HK-2 (cell line): ENCODE results near the gene SLC7A1.
A peak's percentile ranks its signal among the peaks of the same experiment; 100 is the strongest.
"Not testable (repeated sequence)": the region's sequence is repeated elsewhere in the genome, so short reads cannot be mapped to it uniquely, and the experiment has no call there.

ENCODE experiments used
- DNase-seq: peaks from one replicate; pipeline ENCODE4 v3.0.0-alpha.2; 2018; ENCODE audit not compliant: unreplicated experiment

The SLC7A1 gene

DNA sequence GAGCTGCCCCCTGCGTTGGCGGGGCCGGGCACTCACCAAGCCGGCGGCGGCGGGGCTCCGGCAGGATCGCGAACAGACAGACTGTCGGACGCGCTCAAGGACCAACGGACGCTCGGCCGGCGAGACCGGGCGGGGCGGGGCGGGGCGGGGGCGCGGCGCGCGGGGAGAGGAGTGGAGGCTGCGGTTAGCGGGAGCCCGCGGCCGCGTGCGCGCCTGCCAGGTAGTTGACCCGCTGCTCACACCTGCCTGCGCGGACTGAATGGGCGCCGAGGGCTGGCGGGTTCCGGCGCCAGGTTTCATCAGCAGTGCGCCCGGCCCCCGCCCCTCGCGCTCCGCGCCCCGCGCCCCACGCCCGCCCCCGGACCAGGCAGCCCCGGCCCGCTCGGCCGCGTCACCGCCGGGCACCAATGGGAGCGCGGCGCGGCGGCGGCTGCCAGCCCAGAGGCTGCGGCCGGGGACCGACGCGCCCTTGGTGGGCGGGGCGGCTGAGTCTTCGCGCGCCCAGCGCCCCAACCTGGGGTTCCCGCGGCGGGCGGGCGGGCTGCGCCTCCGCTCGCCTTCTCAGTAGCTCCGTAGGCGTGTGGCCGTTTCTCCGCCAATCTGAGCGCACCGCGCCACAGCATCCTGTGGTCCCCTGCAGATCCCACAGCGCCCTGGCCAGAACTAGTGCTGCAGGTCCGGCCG lies at the start of gene SLC7A1:
TSS of gene SLC7A1 (minus strand) at position 309 of the 684 bp plus-strand sequence. CDS start 59,500 bp downstream, outside the sequence.
- peak; percentile 74 for DNase-seq

DNA sequence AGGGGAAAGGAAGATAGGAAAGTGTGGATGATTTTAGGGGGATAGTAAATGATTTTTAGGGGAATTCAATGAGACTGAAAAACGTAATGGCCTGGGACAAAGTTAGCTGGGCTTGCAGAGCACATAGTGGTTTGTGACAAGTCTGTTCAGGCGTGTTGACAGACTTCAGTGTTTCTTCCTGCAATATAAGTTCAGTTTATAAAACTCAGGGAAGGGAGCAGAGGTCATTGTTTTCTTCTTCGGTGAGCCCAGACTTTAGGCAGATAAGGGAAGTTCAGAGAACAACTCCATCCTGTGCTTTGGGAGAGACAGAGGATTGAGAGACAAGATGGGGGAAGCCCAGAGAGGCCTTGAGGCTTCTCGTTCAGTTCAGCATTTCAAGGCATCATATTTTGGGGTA lies 45.2 kb upstream of the SLC7A1 start:
- no peak for DNase-seq

DNA sequence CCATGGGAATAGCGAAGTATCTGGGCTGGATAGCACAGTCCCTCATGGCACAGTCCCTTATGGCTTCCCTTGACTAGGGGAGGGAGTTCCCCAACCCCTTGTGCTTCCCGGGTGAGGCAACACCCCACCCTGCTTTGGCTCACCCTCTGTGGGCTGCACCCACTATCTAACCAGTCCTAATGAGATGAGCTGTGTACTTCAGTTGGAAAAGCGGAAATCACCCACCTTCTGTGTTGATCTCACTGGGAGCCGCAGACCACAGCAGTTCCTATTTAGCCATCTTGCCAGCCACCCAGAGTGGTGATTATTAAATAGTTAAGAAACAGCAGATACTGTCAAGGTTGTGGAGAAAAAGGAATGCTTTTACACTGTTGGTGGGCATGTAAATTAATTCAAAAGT lies 41.3 kb upstream of the SLC7A1 start:
- DNase-seq: not testable (repeated sequence)

DNA sequence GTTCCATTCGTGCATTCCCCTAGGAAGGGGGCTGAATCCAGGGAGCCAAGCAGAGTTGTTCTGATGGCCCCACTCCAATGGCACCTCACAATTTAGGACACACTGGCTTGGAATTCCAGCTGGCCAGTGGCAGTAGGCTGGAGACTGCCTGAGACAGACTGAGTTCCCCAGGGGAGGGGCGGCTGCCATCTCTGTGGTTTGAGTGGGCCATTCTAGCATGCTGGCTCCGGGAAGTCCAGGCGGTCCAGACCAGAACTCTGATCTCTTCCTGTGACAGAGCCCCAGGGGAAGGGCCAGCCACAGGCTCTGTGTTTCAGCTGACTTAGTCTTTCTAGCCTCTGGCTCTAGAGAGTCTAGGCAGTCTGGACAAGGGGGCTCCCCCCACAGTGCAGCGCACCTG lies 29.5 kb upstream of the SLC7A1 start:
- DNase-seq: no peak

DNA sequence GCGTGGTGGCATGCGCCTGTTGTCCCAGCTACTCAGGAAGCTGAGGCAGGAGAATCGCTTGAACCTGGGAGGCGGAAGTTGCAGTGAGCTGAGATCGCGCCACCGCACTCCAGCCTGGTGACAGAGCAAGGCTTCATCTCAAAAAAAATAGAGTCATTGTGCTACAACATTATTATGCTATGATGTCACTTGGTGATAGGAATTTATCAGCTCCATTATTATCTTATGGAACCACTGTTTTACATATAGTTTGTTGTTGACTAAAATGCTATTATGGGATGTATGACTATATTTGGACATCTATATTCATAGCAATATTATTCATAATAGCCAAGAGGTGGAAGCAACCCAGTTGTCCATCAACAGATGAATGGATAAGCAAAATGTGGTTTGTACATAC lies 26.4 kb upstream of the SLC7A1 start:
- no peak for DNase-seq

DNA sequence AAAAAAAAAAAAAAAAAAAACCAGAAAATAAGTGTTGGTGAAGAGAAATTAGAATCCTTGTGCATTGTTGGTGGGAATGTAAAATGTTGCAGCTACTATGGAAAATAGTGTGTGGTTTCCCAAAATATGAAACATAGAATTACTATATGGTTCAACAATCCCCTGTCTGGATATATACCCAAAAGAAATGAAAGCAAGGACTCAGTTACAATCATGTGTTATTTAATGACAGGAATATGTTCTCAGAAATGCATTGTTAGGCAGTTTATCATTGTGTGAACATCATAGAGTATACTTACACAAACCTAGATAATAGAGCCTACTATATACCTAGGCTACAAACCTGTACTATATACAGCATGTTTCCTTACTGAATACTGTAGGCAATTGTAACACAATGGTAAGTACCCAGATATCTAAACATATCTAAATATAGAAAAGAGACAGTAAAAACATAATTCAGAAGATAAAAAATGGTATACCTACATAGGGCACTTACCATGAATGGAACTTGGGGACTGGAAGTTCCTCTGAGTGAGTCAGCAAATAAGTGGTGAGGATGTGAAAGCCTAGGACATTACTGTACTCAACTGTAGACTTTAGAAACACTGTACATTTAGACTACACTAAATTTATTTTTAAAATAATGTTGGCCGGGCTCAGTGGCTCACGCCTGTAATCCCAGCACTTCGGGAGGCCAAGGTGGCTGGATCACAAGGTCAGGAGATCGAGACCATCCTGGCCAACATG lies 25.7 kb upstream of the SLC7A1 start:
- DNase-seq: no peak

DNA sequence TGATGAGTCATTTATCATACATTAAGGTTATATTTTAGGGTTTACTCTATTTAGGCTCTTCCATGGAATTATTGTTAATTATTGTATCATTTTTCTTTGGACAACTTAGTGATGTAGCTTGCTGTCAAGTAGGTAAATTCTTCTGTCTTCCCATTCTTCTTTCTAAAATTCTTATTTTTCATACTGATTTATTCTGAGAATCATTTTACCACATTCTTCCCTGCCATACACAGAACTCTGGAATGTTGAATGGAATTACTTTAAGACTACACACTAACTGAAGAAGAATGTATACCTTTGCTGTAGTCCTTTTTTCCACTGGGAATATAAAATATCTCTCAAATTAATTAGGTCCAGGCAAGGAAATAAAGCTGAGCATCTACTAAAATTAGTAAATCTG lies 24.5 kb upstream of the SLC7A1 start:
- no peak for DNase-seq

DNA sequence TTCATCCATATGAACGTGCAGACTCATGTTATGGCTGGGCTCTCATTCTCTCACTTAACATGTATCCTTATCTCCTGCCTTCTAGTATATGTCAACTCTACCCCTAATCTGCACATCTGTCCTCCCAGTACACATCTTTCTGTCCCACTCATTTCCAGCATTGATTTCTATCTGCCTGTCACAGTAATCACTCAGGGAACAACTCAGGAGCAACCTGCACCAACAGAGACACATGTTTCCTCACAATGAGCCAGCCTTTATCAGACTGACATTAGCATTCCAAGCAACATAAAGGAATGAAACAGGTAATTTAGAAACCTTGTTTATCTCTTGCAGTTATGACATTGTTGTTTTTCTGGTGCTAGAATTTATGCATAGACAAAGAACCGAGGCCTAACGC lies 17.6 kb upstream of the SLC7A1 start:
- DNase-seq: no peak

DNA sequence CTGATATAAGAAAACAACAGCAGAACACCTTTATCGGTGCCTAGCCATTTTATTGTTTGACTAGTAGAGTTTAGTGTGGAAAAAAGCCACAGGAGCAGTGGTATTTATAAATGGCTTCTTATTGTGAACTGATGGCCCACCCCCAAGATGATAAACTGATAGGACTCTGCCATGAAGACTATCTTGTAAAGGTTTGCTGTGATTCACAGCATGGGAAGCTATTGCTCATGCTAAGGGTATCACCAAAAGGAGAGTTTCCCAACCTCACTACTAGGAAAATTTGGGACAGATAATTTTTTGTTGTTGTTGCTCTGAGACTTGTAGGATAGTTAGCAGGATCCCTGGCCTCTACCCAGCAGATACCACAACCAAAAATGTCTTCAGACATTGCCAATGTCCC lies 12.0 kb upstream of the SLC7A1 start:
- no peak for DNase-seq

DNA sequence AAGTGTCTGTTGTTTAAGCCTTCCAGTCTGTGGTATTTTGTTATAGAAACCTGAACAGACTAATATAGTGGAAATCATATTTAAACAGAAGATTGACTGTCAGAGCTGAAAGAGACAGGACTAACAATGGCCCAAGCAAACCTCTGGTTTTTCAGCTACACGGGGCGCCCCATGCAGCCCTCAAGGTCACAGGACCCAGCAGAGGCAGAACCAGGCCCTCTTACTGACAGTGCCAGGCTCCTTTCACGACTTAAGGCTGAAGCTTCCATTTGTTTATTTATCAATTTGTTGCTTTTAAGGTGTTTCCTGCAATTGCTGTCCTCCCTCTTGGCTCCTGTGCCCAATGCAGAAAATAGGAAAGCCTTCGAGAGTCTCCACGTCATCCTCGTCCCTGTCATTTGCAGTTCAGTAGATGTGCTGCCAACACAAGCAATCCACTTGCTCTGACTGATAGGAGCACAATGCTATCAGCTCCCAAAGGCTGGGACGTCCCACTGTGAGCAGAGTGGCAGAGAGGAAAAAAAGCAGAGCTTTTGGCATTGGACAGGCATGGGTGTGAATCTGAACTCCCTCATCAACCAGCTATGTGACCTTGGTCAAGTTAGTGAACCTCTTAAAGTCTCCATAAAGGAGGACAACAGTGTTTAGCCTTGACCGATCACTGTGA lies 10.5 kb upstream of the SLC7A1 start:
- no peak for DNase-seq

DNA sequence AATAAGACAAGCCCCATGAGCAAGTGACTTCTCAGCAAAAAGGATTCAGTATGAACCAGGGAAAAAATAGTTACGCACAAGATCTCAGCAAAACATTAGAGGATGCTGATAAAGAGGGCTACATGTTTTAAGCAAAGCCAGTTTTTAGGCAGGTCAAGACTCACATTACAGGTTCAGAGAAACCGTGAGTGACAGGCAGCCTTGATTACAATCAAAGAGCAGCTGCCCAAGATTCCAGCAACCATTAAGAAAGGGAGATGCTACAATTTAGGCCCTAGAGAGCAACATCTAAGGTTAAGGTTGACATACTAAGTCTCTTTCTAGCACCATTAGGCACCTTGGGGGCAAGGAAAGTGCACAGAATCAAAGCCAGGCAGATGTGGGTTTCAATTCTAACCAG lies 2.8 kb upstream of the SLC7A1 start:
- no peak for DNase-seq

DNA sequence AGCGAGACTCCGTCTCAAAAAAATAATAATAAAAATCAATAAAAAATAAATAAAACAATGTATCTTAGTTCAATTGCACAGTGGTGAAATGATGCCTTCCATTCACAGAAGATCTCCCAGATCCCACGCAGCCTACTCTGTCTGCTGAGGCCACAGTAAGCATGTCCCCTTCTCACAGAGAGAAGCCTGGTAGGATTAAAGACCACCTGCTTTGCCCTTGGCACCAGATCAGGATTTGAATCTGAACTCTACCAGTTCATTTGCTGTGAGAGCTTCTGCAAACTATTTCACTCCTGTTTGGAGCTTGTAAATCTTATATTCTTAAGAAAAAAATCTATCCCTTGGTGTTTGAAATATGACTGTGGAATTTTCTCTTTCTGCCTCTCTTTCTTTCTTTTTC lies 2.2 kb upstream of the SLC7A1 start:
- no peak for DNase-seq

DNA sequence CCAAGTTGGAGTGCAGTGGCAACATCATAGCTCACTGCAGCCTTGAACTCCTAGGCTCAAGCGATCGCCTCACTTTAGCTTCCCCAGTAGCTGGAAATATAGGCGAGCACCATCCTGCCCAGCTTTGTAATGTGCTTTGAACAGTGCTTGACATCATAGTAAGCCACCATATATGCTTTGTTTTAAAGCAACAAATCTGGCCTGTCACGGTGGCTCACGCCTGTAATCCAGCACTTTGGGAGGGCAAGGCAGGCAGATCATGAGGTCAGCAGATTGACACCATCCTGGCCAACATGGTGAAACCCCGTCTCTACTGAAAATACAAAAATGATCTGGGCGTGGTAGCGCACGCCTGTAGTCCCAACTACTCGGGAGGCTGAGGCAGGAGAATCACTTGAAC lies 1.8 kb upstream of the SLC7A1 start:
- DNase-seq: no peak

DNA sequence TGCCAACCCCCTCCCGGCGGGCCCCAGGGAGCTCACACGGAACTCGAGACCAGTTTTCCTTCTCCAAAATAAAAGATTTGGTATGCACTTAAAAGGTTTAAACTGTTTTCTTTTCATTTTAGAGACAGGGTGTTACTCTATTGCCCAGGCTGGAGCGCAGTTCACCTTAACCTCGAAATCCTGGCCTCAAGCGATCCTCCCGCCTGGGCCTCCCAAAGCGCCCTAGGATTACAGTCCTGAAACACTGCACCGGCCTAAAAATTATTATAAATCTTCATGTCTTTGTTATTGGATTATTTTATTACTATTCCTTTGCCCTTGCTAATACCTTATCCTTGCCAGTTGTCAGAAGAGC lies 553 bp upstream of the SLC7A1 start:
- DNase-seq: no peak

DNA sequence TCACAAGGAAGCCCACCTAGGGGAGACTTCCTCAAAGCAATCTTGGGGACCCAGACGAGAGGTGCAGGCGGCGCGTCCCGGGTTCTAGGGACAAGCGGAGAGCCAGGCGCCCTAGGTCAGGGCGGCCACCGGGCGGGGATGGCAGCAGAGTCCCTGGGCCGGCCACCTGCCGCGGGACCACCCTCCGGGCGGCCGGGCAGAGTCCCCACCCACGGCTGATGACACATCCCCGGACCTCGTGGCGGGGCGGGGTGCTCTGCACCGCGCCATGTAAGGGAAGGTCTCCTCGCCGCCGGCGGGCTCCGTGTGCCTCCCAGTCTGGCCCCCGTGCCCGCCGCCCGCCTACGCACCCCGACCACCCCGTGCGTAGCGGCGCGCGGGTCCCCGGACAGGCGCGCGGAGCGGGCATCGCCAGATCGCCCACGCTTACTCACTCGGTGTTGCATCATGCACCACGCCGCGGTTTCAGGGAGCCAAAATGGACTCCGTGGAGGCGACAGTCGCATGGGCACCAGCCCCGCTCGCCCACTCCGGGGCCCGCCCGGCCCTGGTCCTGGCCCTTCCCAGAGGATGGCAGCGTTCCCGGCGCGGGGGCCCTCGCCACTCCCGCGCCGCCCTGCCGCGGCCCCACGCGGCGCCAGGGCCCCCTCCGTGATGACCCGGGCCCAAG lies 643 bp downstream of the SLC7A1 start:
- DNase-seq: peak; percentile 49

DNA sequence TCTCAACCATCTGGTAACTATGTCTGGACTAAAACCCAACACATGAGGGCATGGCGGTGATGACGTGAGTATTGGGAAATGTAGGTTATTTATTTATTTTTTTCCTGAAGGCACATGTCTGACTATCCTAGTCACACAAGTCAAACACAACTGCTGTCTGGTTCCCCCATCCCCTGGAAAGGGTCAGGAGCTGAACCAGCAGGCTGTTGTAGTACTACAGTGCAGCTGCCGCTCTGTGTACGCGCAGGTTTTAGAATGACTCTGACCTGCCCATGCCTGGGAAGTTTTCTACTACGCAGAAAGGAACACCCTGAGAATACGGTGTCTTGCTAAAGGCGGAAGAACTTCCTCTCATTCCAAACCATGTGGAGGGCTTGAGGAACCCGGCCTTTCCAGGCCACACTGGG lies 1.2 kb downstream of the SLC7A1 start:
- DNase-seq: peak; percentile 44

DNA sequence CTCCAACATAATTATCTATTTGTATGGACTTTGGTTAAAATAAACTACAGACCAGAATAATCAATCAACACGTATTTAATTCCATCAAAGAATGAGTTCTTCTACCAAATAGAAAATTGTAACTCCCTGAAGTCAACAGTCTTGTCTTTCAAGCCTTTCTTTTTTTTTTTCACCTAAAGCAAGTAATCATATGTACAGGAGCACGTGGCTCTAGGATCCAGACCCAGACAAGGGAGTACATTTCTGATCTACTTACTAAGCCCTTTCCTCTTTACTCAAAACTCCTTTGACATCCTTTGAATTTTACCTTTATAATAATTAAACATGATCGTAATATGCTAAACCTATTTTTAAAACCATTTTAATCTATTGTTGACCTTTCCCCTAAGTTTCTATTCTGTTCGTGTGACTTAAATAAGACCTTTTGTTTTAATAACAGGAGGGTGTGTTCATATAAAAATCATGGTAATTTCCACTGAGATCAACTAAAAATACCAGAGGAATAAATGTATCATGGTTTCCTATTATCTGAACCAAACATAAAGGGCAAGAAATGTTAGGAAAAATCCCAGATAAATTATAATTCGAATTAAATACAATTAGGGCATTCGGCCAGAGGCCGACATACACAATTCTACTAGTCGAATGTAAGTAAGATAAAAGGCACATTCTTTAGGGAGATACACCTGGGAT lies 1.7 kb downstream of the SLC7A1 start:
- no peak for DNase-seq

DNA sequence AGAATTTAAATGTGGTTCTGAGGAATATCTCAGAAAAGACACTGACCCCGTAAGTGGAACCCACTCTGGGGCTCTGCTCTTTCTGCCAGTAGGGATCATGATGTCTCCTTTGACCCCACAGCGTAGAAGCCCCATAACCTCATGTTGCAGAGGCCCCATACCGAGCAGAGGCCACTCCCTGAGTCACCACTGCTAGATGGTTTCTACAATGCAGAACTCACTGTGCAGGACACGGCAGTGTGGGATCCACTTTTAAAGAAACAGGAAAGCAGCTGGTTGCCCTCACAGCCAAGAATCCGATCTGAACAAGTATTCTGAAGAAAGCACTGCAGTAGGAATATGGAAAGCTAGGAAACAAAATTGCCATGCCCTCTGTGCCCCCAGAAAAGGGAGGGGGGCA lies 4.2 kb downstream of the SLC7A1 start:
- no peak for DNase-seq

DNA sequence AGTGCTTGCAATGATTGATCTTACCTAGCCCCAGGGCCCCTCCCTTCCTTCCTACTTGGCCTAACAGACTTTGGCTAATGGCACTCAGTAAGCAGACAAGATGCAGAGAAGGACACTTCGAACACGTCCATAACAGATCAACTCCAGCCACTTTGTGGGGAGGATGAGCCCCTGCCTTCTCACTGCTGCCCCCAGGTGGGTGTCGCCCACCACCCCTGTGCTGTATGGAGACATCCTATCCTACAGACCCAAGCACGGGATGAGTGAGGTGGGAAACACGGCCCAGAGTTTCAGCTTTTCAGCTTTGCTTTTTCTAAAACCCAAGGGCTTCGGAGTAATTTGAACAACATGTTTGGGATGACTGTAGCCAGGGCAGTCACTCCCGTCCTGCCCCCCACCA lies 5.5 kb downstream of the SLC7A1 start:
- no peak for DNase-seq

DNA sequence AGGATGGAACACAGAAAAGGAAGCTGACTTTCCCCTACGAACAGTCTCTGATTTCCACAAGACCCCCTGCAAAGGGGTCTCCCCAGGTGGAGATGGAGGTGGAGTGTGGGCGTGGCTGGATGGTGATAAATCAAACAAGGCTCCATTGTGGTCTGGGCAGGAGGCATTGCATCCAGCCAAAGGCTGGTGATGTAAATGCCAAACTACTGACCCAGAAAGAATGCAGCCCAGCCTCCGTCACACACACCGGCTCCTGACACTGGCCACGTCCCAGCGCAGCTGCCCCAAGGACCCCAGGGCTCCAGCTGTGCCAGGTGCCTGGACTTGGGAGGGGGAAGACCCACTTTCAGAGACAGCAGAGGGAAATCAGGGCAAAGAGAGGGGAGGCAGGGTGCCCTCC lies 6.3 kb downstream of the SLC7A1 start:
- peak; percentile 36 for DNase-seq

DNA sequence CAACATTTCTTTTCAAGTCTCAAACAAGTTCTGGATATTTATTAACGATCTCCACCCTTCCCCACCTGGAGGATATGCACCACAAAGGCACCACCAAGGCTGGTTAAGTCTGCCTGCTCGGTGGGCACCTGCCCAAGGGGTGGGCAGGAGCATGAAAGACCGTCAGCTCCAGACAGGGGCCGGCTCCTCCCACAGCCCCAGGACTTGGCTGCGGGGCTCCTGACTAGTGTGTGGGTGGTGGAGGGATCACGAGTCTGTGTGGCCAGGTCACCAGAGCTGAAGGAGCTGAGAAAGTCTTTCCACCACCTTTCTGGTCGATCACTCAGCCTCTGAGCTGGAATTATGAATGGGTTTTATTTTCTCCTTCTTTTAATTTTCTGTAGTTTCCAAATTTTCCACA lies 7.8 kb downstream of the SLC7A1 start:
- no peak for DNase-seq
